ENCODE measurements around the gene FBXL17.

The FBXL17 gene

DNA sequence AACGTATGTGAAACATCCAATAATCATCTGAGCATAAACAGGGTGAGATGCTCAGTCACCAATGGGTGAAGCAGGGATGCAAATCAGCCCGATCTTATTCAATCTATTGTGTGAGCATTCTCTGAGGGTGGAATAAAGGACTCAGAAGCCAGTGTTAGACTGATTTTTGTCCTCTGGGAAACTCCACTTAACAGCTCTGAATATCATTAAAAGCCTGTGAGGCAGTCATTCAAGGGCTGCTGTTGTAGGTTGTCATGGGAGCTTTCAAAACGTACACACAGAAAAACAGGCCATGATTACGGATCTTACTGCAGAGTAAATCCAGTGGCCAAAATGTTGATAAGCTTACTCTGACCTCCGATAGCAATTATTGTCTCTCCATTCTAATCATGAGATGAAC, 444.7 kb downstream of the FBXL17 start:
- H2AFZ ChIP-seq (ENCODE audit: low read length) = no peak overlapping the region
- peak overlapping the region; percentile 50 for H3K27ac ChIP-seq (replicated peaks; ENCODE audit: low read length)
- DNase-seq (ENCODE audit: low spot score) = peak; percentile 81

DNA sequence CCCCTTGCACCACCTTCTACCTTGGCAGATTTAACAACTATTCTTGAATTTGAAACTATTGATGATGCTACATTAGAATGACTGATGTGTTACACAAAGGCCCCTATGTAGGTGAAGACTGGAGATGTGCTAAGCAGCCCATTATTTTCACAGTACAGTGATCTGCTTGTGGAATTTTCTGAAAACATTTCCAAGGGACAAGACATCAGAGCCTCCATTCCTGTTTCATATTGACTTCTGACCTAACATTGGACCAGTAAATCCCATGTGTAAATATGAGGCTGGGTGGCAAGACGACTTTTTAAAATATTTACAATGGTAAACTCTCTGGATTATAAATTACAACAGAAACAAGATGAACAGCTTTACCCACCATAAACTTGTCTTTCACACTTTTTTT, 445.4 kb downstream of the FBXL17 start:
- H3K4me3 ChIP-seq (ENCODE audit: low read length in 2 of 2) = no peak overlapping the region
- H3K27me3 ChIP-seq (ENCODE audit: control insufficient read depth in 3 of 3, insufficient read depth in 3 of 3, low read depth in 1 of 3, low read length in 3 of 3) = no peaks in the 10 kb centered on the region
- no peak overlapping the region for H2AK5ac ChIP-seq (ENCODE audit: low read depth, low read length)
- peaks cover 11 to 44% of the 10 kb centered on the region in 2 donors for H3K4me1 ChIP-seq (ENCODE audit: control insufficient read depth in 2 of 2, insufficient read depth in 1 of 2, low read depth in 1 of 2, low read length in 2 of 2)
- peak overlapping the region; percentile 62 for H3K27ac ChIP-seq (replicated peaks; ENCODE audit: low read length)
- no peak overlapping the region for H4K91ac ChIP-seq (ENCODE audit: low read depth, low read length, poor library complexity)
- H3K36me3 ChIP-seq (replicated peaks in 1 of 2; ENCODE audit: control insufficient read depth in 2 of 2, insufficient read depth in 2 of 2, low read length in 2 of 2) = no peaks in the 10 kb centered on the region
- no peak overlapping the region for H4K8ac ChIP-seq (ENCODE audit: low read depth, low read length)
- H3K4me2 ChIP-seq (ENCODE audit: insufficient read depth, low read length, poor library complexity, severe bottlenecking) = no peak overlapping the region
- no peaks in the 10 kb centered on the region for H3K9me3 ChIP-seq (replicated peaks in 1 of 2; ENCODE audit: control insufficient read depth in 2 of 2, insufficient read depth in 1 of 2, low read depth in 1 of 2, low read length in 2 of 2)
- H2BK15ac ChIP-seq (ENCODE audit: low read length) = no peak overlapping the region
- no peak overlapping the region for H3K23ac ChIP-seq (ENCODE audit: low read depth, low read length, poor library complexity)
- H2AFZ ChIP-seq (ENCODE audit: low read length) = no peak overlapping the region
- no peak overlapping the region for H2BK12ac ChIP-seq (ENCODE audit: low read length)
- no peak overlapping the region for H2BK5ac ChIP-seq (ENCODE audit: low read length)
- no peak overlapping the region for H3K18ac ChIP-seq (ENCODE audit: low read length)
- no peak overlapping the region for H2BK120ac ChIP-seq (ENCODE audit: low read depth, low read length)
- DNase-seq (ENCODE audit: low spot score) = no peak
- H3K9ac ChIP-seq (ENCODE audit: low read depth, low read length, poor library complexity) = no peak overlapping the region
- no peak overlapping the region for H3K4ac ChIP-seq (ENCODE audit: low read length)
- H3K14ac ChIP-seq (ENCODE audit: low read length) = no peak overlapping the region
- H3K79me1 ChIP-seq (ENCODE audit: low read depth, low read length) = no peaks in the 10 kb centered on the region
- no CpG with 5 or more reads among the region's 1 CpG for WGBS, 2 donors (ENCODE audit: extremely low coverage in 2 of 2, insufficient read length in 2 of 2, insufficient replicate concordance in 1 of 2)

More for the DNA sequence above, 444.7 kb downstream of the FBXL17 start:
- no peak overlapping the region for H2AK5ac ChIP-seq (ENCODE audit: low read depth, low read length)
- H3K4me3 ChIP-seq (ENCODE audit: low read length in 2 of 2) = peak overlapping the region in 1 of 2 donors; percentile 2
- no peak overlapping the region for H3K14ac ChIP-seq (ENCODE audit: low read length)
- H3K9me3 ChIP-seq (replicated peaks in 1 of 2; ENCODE audit: control insufficient read depth in 2 of 2, insufficient read depth in 1 of 2, low read depth in 1 of 2, low read length in 2 of 2) = peaks cover 0 to 3% of the 10 kb centered on the region in 2 donors
- no peak overlapping the region for H4K8ac ChIP-seq (ENCODE audit: low read depth, low read length)
- no CpG with 5 or more reads among the region's 5 CpGs for WGBS, 2 donors (ENCODE audit: extremely low coverage in 2 of 2, insufficient read length in 2 of 2, insufficient replicate concordance in 1 of 2)
- no peak overlapping the region for H3K4me2 ChIP-seq (ENCODE audit: insufficient read depth, low read length, poor library complexity, severe bottlenecking)
- no peak overlapping the region for H3K23ac ChIP-seq (ENCODE audit: low read depth, low read length, poor library complexity)
- no peak overlapping the region for H3K4ac ChIP-seq (ENCODE audit: low read length)
- H2BK120ac ChIP-seq (ENCODE audit: low read depth, low read length) = no peak overlapping the region
- H3K79me1 ChIP-seq (ENCODE audit: low read depth, low read length) = no peaks in the 10 kb centered on the region
- H3K18ac ChIP-seq (ENCODE audit: low read length) = no peak overlapping the region
- H4K91ac ChIP-seq (ENCODE audit: low read depth, low read length, poor library complexity) = no peak overlapping the region
- H3K9ac ChIP-seq (ENCODE audit: low read depth, low read length, poor library complexity) = no peak overlapping the region
- no peak overlapping the region for H2BK5ac ChIP-seq (ENCODE audit: low read length)
- H3K36me3 ChIP-seq (replicated peaks in 1 of 2; ENCODE audit: control insufficient read depth in 2 of 2, insufficient read depth in 2 of 2, low read length in 2 of 2) = no peaks in the 10 kb centered on the region
- H2BK15ac ChIP-seq (ENCODE audit: low read length) = no peak overlapping the region
- peaks cover 11 to 44% of the 10 kb centered on the region in 2 donors for H3K4me1 ChIP-seq (ENCODE audit: control insufficient read depth in 2 of 2, insufficient read depth in 1 of 2, low read depth in 1 of 2, low read length in 2 of 2)
- no peaks in the 10 kb centered on the region for H3K27me3 ChIP-seq (ENCODE audit: control insufficient read depth in 3 of 3, insufficient read depth in 3 of 3, low read depth in 1 of 3, low read length in 3 of 3)
- H2BK12ac ChIP-seq (ENCODE audit: low read length) = no peak overlapping the region

DNA sequence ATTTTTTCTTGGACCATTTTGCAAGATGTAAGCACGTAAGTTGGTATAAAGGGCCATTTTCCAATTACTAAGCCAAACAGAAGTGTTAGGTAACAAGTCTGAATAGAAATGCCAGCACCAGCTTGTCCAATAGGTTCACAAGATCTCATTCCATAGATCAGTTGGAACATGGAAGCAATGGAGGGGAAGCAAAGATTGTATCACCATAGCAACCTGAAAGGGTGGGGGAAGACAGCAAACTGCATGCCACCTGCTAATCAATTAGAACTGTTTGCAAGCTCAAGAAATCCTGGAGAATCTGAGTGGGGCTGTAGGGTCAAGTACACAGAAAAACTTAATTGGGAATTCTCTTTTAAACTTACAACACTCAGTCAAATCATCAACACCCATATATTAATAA, 446.3 kb downstream of the FBXL17 start:
- Histone ChIP-seq H2BK15ac (ENCODE audit: low read length) (no peak overlapping the region), H3K18ac (ENCODE audit: low read length) (no peak overlapping the region), H3K4me1 (ENCODE audit: control insufficient read depth in 2 of 2, insufficient read depth in 1 of 2, low read depth in 1 of 2, low read length in 2 of 2) (peaks cover 12 to 44% of the 10 kb centered on the region in 2 donors), H3K4ac (ENCODE audit: low read length) (no peak overlapping the region), H3K27me3 (ENCODE audit: control insufficient read depth in 3 of 3, insufficient read depth in 3 of 3, low read depth in 1 of 3, low read length in 3 of 3) (no peaks in the 10 kb centered on the region), H2AK5ac (ENCODE audit: low read depth, low read length) (no peak overlapping the region), H3K36me3 (replicated peaks in 1 of 2; ENCODE audit: control insufficient read depth in 2 of 2, insufficient read depth in 2 of 2, low read length in 2 of 2) (no peaks in the 10 kb centered on the region), H3K23ac (ENCODE audit: low read depth, low read length, poor library complexity) (no peak overlapping the region), H3K4me3 (ENCODE audit: low read length in 2 of 2) (no peak overlapping the region), H3K14ac (ENCODE audit: low read length) (no peak overlapping the region), H2AFZ (ENCODE audit: low read length) (no peak overlapping the region), H4K8ac (ENCODE audit: low read depth, low read length) (no peak overlapping the region), H3K9ac (ENCODE audit: low read depth, low read length, poor library complexity) (no peak overlapping the region), H3K79me1 (ENCODE audit: low read depth, low read length) (no peaks in the 10 kb centered on the region), H4K91ac (ENCODE audit: low read depth, low read length, poor library complexity) (no peak overlapping the region), H2BK5ac (ENCODE audit: low read length) (no peak overlapping the region), H2BK120ac (ENCODE audit: low read depth, low read length) (no peak overlapping the region), H2BK12ac (ENCODE audit: low read length) (no peak overlapping the region), H3K9me3 (replicated peaks in 1 of 2; ENCODE audit: control insufficient read depth in 2 of 2, insufficient read depth in 1 of 2, low read depth in 1 of 2, low read length in 2 of 2) (no peaks in the 10 kb centered on the region), H3K4me2 (ENCODE audit: insufficient read depth, low read length, poor library complexity, severe bottlenecking) (no peak overlapping the region), H3K27ac (replicated peaks; ENCODE audit: low read length) (peak overlapping the region; percentile 64)
- WGBS, 2 donors (ENCODE audit: extremely low coverage in 2 of 2, insufficient read length in 2 of 2, insufficient replicate concordance in 1 of 2) = no CpG with 5 or more reads among the region's 1 CpG
- DNase-seq (ENCODE audit: low spot score) = peak; percentile 69

DNA sequence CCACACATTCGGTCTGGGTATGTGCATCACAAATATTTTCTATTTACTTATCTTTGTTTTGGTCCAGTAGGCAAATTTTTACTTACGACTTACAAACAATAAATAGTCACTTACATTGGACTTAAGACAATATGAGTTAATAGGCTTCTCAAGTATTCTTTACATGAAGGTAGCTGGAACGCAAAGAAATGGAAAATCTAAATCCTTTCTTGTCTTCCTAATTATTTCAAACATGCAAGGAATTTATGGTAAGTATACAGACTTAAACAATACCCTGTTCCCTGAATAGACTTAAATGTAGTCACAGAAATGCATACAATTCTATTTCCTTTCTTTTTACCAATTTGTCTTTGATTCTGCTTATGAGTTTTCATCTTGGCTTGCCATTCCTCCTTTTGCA, 448.6 kb downstream of the FBXL17 start:
- no CpG with 5 or more reads among the region's 3 CpGs for WGBS, 2 donors (ENCODE audit: extremely low coverage in 2 of 2, insufficient read length in 2 of 2, insufficient replicate concordance in 1 of 2)
- H3K79me1 ChIP-seq (ENCODE audit: low read depth, low read length) = no peaks in the 10 kb centered on the region
- no peak overlapping the region for H3K27ac ChIP-seq (replicated peaks; ENCODE audit: low read length)
- no peak overlapping the region for H2BK5ac ChIP-seq (ENCODE audit: low read length)
- no peaks in the 10 kb centered on the region for H3K36me3 ChIP-seq (replicated peaks in 1 of 2; ENCODE audit: control insufficient read depth in 2 of 2, insufficient read depth in 2 of 2, low read length in 2 of 2)
- H3K9ac ChIP-seq (ENCODE audit: low read depth, low read length, poor library complexity) = no peak overlapping the region
- H2BK12ac ChIP-seq (ENCODE audit: low read length) = no peak overlapping the region
- no peaks in the 10 kb centered on the region for H3K27me3 ChIP-seq (ENCODE audit: control insufficient read depth in 3 of 3, insufficient read depth in 3 of 3, low read depth in 1 of 3, low read length in 3 of 3)
- no peak overlapping the region for H3K18ac ChIP-seq (ENCODE audit: low read length)
- no peak overlapping the region for H3K4ac ChIP-seq (ENCODE audit: low read length)
- H2BK120ac ChIP-seq (ENCODE audit: low read depth, low read length) = no peak overlapping the region
- no peak overlapping the region for H4K91ac ChIP-seq (ENCODE audit: low read depth, low read length, poor library complexity)
- H3K4me1 ChIP-seq (ENCODE audit: control insufficient read depth in 2 of 2, insufficient read depth in 1 of 2, low read depth in 1 of 2, low read length in 2 of 2) = peaks cover 12 to 42% of the 10 kb centered on the region in 2 donors
- no peak overlapping the region for H3K4me2 ChIP-seq (ENCODE audit: insufficient read depth, low read length, poor library complexity, severe bottlenecking)
- H3K9me3 ChIP-seq (replicated peaks in 1 of 2; ENCODE audit: control insufficient read depth in 2 of 2, insufficient read depth in 1 of 2, low read depth in 1 of 2, low read length in 2 of 2) = no peaks in the 10 kb centered on the region
- H3K14ac ChIP-seq (ENCODE audit: low read length) = no peak overlapping the region
- no peak for DNase-seq (ENCODE audit: low spot score)
- H2BK15ac ChIP-seq (ENCODE audit: low read length) = no peak overlapping the region
- H3K23ac ChIP-seq (ENCODE audit: low read depth, low read length, poor library complexity) = no peak overlapping the region
- no peak overlapping the region for H2AFZ ChIP-seq (ENCODE audit: low read length)
- no peak overlapping the region for H4K8ac ChIP-seq (ENCODE audit: low read depth, low read length)
- no peak overlapping the region for H2AK5ac ChIP-seq (ENCODE audit: low read depth, low read length)
- H3K4me3 ChIP-seq (ENCODE audit: low read length in 2 of 2) = no peak overlapping the region
